ENCODE measurements around the gene HLA-B.
A peak's percentile ranks its signal among the peaks of the same experiment; 100 is the strongest.

The HLA-B gene

GRCh38 chr6:31332637-31333602 lies 24.1 kb downstream of the HLA-B start:
- H3K27ac ChIP-seq (ENCODE audit: low read length): no peak overlapping the region
- no peaks in the 10 kb centered on the region for H3K27me3 ChIP-seq (ENCODE audit: control insufficient read depth in 1 of 2, insufficient read depth in 2 of 2, low read length in 2 of 2)
- H3K36me3 ChIP-seq (ENCODE audit: control insufficient read depth in 2 of 2, insufficient read depth in 2 of 2, low read length in 2 of 2): no peaks in the 10 kb centered on the region
- peaks cover 0 to 20% of the 10 kb centered on the region in 2 donors for H3K9me3 ChIP-seq (ENCODE audit: control insufficient read depth in 2 of 2, low read length in 2 of 2)
- no peak overlapping the region for H3K9ac ChIP-seq (ENCODE audit: low read length in 2 of 2)
- H3K4me1 ChIP-seq (ENCODE audit: control insufficient read depth, insufficient read depth, low read length): no peaks in the 10 kb centered on the region
- H3K4me3 ChIP-seq (ENCODE audit: low read length in 2 of 2): no peak overlapping the region

- Histone ChIP-seq H3K4me1 (ENCODE audit: control insufficient read depth, insufficient read depth, low read length) (no peaks in the 10 kb centered on the region), H3K9me3 (ENCODE audit: control insufficient read depth in 2 of 2, low read length in 2 of 2) (no peaks in the 10 kb centered on the region), H3K4me3 (ENCODE audit: low read length in 2 of 2) (no peak overlapping the region), H3K27me3 (ENCODE audit: control insufficient read depth in 1 of 2, insufficient read depth in 2 of 2, low read length in 2 of 2) (no peaks in the 10 kb centered on the region), H3K9ac (ENCODE audit: low read length in 2 of 2) (no peak overlapping the region), H3K36me3 (ENCODE audit: control insufficient read depth in 2 of 2, insufficient read depth in 2 of 2, low read length in 2 of 2) (no peaks in the 10 kb centered on the region), H3K27ac (ENCODE audit: low read length) (no peak overlapping the region)
Measured at GRCh38 chr6:31328355-31328960, 28.5 kb downstream of the HLA-B start.

- no peaks in the 10 kb centered on the region for H3K4me1 ChIP-seq (ENCODE audit: control insufficient read depth, insufficient read depth, low read length)
- peaks cover 0 to 16% of the 10 kb centered on the region in 2 donors for H3K27me3 ChIP-seq (ENCODE audit: control insufficient read depth in 1 of 2, insufficient read depth in 2 of 2, low read length in 2 of 2)
- no peaks in the 10 kb centered on the region for H3K9me3 ChIP-seq (ENCODE audit: control insufficient read depth in 2 of 2, low read length in 2 of 2)
- H3K4me3 ChIP-seq (ENCODE audit: low read length in 2 of 2): no peak overlapping the region
- no peak overlapping the region for H3K9ac ChIP-seq (ENCODE audit: low read length in 2 of 2)
- no peaks in the 10 kb centered on the region for H3K36me3 ChIP-seq (ENCODE audit: control insufficient read depth in 2 of 2, insufficient read depth in 2 of 2, low read length in 2 of 2)
- H3K27ac ChIP-seq (ENCODE audit: low read length): no peak overlapping the region
Measured at GRCh38 chr6:31321820-31322219, 35.2 kb downstream of the HLA-B start.

- no peaks in the 10 kb centered on the region for H3K4me1 ChIP-seq (ENCODE audit: control insufficient read depth, insufficient read depth, low read length)
- no peak overlapping the region for H3K9ac ChIP-seq (ENCODE audit: low read length in 2 of 2)
- H3K36me3 ChIP-seq (ENCODE audit: control insufficient read depth in 2 of 2, insufficient read depth in 2 of 2, low read length in 2 of 2): no peaks in the 10 kb centered on the region
- H3K27me3 ChIP-seq (ENCODE audit: control insufficient read depth in 1 of 2, insufficient read depth in 2 of 2, low read length in 2 of 2): peaks cover 0 to 16% of the 10 kb centered on the region in 2 donors
- H3K4me3 ChIP-seq (ENCODE audit: low read length in 2 of 2): no peak overlapping the region
- H3K27ac ChIP-seq (ENCODE audit: low read length): no peak overlapping the region
- no peaks in the 10 kb centered on the region for H3K9me3 ChIP-seq (ENCODE audit: control insufficient read depth in 2 of 2, low read length in 2 of 2)
Measured at GRCh38 chr6:31321005-31321707, 35.8 kb downstream of the HLA-B start.

GRCh38 chr6:31317036-31317435 lies 39.9 kb downstream of the HLA-B start:
- Histone ChIP-seq H3K27me3 (ENCODE audit: control insufficient read depth in 1 of 2, insufficient read depth in 2 of 2, low read length in 2 of 2) (peaks cover 0 to 21% of the 10 kb centered on the region in 2 donors), H3K36me3 (ENCODE audit: control insufficient read depth in 2 of 2, insufficient read depth in 2 of 2, low read length in 2 of 2) (no peaks in the 10 kb centered on the region), H3K27ac (ENCODE audit: low read length) (no peak overlapping the region), H3K9me3 (ENCODE audit: control insufficient read depth in 2 of 2, low read length in 2 of 2) (no peaks in the 10 kb centered on the region), H3K4me3 (ENCODE audit: low read length in 2 of 2) (no peak overlapping the region), H3K4me1 (ENCODE audit: control insufficient read depth, insufficient read depth, low read length) (no peaks in the 10 kb centered on the region), H3K9ac (ENCODE audit: low read length in 2 of 2) (no peak overlapping the region)

- Histone ChIP-seq H3K27ac (ENCODE audit: low read length) (no peak overlapping the region), H3K36me3 (ENCODE audit: control insufficient read depth in 2 of 2, insufficient read depth in 2 of 2, low read length in 2 of 2) (no peaks in the 10 kb centered on the region), H3K27me3 (ENCODE audit: control insufficient read depth in 1 of 2, insufficient read depth in 2 of 2, low read length in 2 of 2) (peaks cover 21 to 25% of the 10 kb centered on the region in 2 donors)
Measured at GRCh38 chr6:31309641-31310040, 47.3 kb downstream of the HLA-B start.

GRCh38 chr6:31308845-31309175 lies 48.2 kb downstream of the HLA-B start:
- peaks cover 21 to 25% of the 10 kb centered on the region in 2 donors for H3K27me3 ChIP-seq (ENCODE audit: control insufficient read depth in 1 of 2, insufficient read depth in 2 of 2, low read length in 2 of 2)
- H3K9ac ChIP-seq (ENCODE audit: low read length in 2 of 2): no peak overlapping the region
- no peaks in the 10 kb centered on the region for H3K9me3 ChIP-seq (ENCODE audit: control insufficient read depth in 2 of 2, low read length in 2 of 2)
- H3K4me1 ChIP-seq (ENCODE audit: control insufficient read depth, insufficient read depth, low read length): no peaks in the 10 kb centered on the region
- H3K27ac ChIP-seq (ENCODE audit: low read length): no peak overlapping the region
- no peaks in the 10 kb centered on the region for H3K36me3 ChIP-seq (ENCODE audit: control insufficient read depth in 2 of 2, insufficient read depth in 2 of 2, low read length in 2 of 2)
- H3K4me3 ChIP-seq (ENCODE audit: low read length in 2 of 2): peak overlapping the region; percentile 22 to 33

More at GRCh38 chr6:31309641-31310040, 47.3 kb downstream of the HLA-B start:
- Histone ChIP-seq H3K4me3 (ENCODE audit: low read length in 2 of 2) (no peak overlapping the region), H3K9ac (ENCODE audit: low read length in 2 of 2) (no peak overlapping the region), H3K9me3 (ENCODE audit: control insufficient read depth in 2 of 2, low read length in 2 of 2) (no peaks in the 10 kb centered on the region), H3K4me1 (ENCODE audit: control insufficient read depth, insufficient read depth, low read length) (no peaks in the 10 kb centered on the region)

- Histone ChIP-seq H3K9ac (ENCODE audit: low read length in 2 of 2) (no peak overlapping the region), H3K27ac (ENCODE audit: low read length) (no peak overlapping the region)
Measured at GRCh38 chr6:31308050-31308844, 48.7 kb downstream of the HLA-B start.

GRCh38 chr6:31307669-31308049 lies 49.3 kb downstream of the HLA-B start:
- Histone ChIP-seq H3K27ac (ENCODE audit: low read length) (no peak overlapping the region), H3K4me3 (ENCODE audit: low read length in 2 of 2) (no peak overlapping the region), H3K9ac (ENCODE audit: low read length in 2 of 2) (no peak overlapping the region), H3K36me3 (ENCODE audit: control insufficient read depth in 2 of 2, insufficient read depth in 2 of 2, low read length in 2 of 2) (no peaks in the 10 kb centered on the region), H3K9me3 (ENCODE audit: control insufficient read depth in 2 of 2, low read length in 2 of 2) (no peaks in the 10 kb centered on the region), H3K27me3 (ENCODE audit: control insufficient read depth in 1 of 2, insufficient read depth in 2 of 2, low read length in 2 of 2) (peaks cover 21 to 25% of the 10 kb centered on the region in 2 donors), H3K4me1 (ENCODE audit: control insufficient read depth, insufficient read depth, low read length) (no peaks in the 10 kb centered on the region)

More at GRCh38 chr6:31308050-31308844, 48.7 kb downstream of the HLA-B start:
- Histone ChIP-seq H3K9me3 (ENCODE audit: control insufficient read depth in 2 of 2, low read length in 2 of 2) (no peaks in the 10 kb centered on the region), H3K27me3 (ENCODE audit: control insufficient read depth in 1 of 2, insufficient read depth in 2 of 2, low read length in 2 of 2) (peaks cover 21 to 25% of the 10 kb centered on the region in 2 donors), H3K4me3 (ENCODE audit: low read length in 2 of 2) (peak overlapping the region; percentile 22 to 33), H3K36me3 (ENCODE audit: control insufficient read depth in 2 of 2, insufficient read depth in 2 of 2, low read length in 2 of 2) (no peaks in the 10 kb centered on the region), H3K4me1 (ENCODE audit: control insufficient read depth, insufficient read depth, low read length) (no peaks in the 10 kb centered on the region)

GRCh38 chr6:31305703-31306219 lies 51.2 kb downstream of the HLA-B start:
- H3K4me1 ChIP-seq (ENCODE audit: control insufficient read depth, insufficient read depth, low read length): no peaks in the 10 kb centered on the region
- no peak overlapping the region for H3K27ac ChIP-seq (ENCODE audit: low read length)
- H3K9ac ChIP-seq (ENCODE audit: low read length in 2 of 2): no peak overlapping the region
- no peaks in the 10 kb centered on the region for H3K9me3 ChIP-seq (ENCODE audit: control insufficient read depth in 2 of 2, low read length in 2 of 2)
- no peak overlapping the region for H3K4me3 ChIP-seq (ENCODE audit: low read length in 2 of 2)
- no peaks in the 10 kb centered on the region for H3K36me3 ChIP-seq (ENCODE audit: control insufficient read depth in 2 of 2, insufficient read depth in 2 of 2, low read length in 2 of 2)
- H3K27me3 ChIP-seq (ENCODE audit: control insufficient read depth in 1 of 2, insufficient read depth in 2 of 2, low read length in 2 of 2): peaks cover 18 to 23% of the 10 kb centered on the region in 2 donors

Data from stomach smooth muscle (tissue), 2 donors.